DOHH2 (cell line): ENCODE results near the gene NRCAM.

Source experiments
- H3F3A ChIP-seq: fragments of 200-600 bp; sonication (generic), shearing (Covaris generic); 2 replicates; pipeline ENCODE4 v1.6.0; 2016; ENCODE audit warnings: antibody characterized with exemption, mild to moderate bottlenecking; ENCODE audit not compliant: control insufficient read depth, insufficient read depth
- H3K27ac ChIP-seq: fragments of 200-600 bp; sonication (generic); 2 replicates; pipeline ENCODE4 v1.5.1; 2014; ENCODE audit warnings: low read depth, mild to moderate bottlenecking, low read length, moderate library complexity
- H3K27me3 ChIP-seq: fragments of 200-600 bp; sonication (generic); 2 replicates; pipeline ENCODE4 v1.6.1; 2014; ENCODE audit warnings: mild to moderate bottlenecking, low read length, mixed read lengths; ENCODE audit not compliant: control insufficient read depth
- H3K36me3 ChIP-seq: fragments of 200-600 bp; sonication (generic); 2 replicates; pipeline ENCODE4 v1.6.1; 2014; ENCODE audit warnings: mild to moderate bottlenecking, low read length, moderate library complexity, mixed read lengths; ENCODE audit not compliant: control insufficient read depth
- H3K4me1 ChIP-seq: fragments of 200-600 bp; sonication (generic); 2 replicates; pipeline ENCODE4 v1.6.1; 2014; ENCODE audit warnings: mild to moderate bottlenecking, low read length, mixed read lengths; ENCODE audit not compliant: control insufficient read depth
- H3K4me2 ChIP-seq: fragments of 200-600 bp; sonication (generic); 2 replicates; pipeline ENCODE4 v1.6.0; 2014; ENCODE audit warnings: mild to moderate bottlenecking, low read length, moderate library complexity
- H3K4me3 ChIP-seq: fragments of 200-600 bp; sonication (generic); 2 replicates; pipeline ENCODE4 v1.5.1; 2014; ENCODE audit warnings: mild to moderate bottlenecking, low read length, mixed read lengths
- H3K79me2 ChIP-seq: fragments of 200-600 bp; sonication (generic); 2 replicates; pipeline ENCODE4 v1.6.1; 2014; ENCODE audit warnings: mild to moderate bottlenecking, low read length, mixed read lengths; ENCODE audit not compliant: control insufficient read depth
- H3K9me2 ChIP-seq: fragments of 200-600 bp; sonication (generic); replicated peaks from 2 replicates; pipeline ENCODE4 v1.6.1; 2014; ENCODE audit warnings: mild to moderate bottlenecking, low read length, mixed read lengths; ENCODE audit not compliant: control insufficient read depth
- H3K9me3 ChIP-seq: fragments of 200-600 bp; sonication (generic); 2 replicates; pipeline ENCODE4 v1.6.1; 2014; ENCODE audit warnings: antibody characterized with exemption, low read length, mixed read lengths; ENCODE audit not compliant: control insufficient read depth, insufficient read depth
- H4K20me1 ChIP-seq: fragments of 200-600 bp; sonication (generic); 2 replicates; pipeline ENCODE4 v1.6.0; 2014; ENCODE audit warnings: low read depth, mild to moderate bottlenecking, antibody characterized with exemption, low read length, moderate library complexity; ENCODE audit not compliant: control insufficient read depth, insufficient read depth
- EZH2phosphoT487 ChIP-seq: fragments of 200-600 bp; sonication (generic); IDR thresholded peaks from 2 replicates; pipeline ENCODE4 v1.6.1; 2017; ENCODE audit warnings: borderline replicate concordance, mild to moderate bottlenecking, antibody characterized with exemption, low read length, moderate library complexity, mixed read lengths
- TF ChIP-seq, protein P1 (sequence below): fragments of 200-600 bp; sonication (generic); IDR thresholded peaks from one replicate; pipeline ENCODE4 v1.5.1; 2014; ENCODE audit warnings: antibody characterized with exemption, mild to moderate bottlenecking, low read depth, low read length; ENCODE audit not compliant: poor library complexity, severe bottlenecking

NRCAM gene

DNA sequence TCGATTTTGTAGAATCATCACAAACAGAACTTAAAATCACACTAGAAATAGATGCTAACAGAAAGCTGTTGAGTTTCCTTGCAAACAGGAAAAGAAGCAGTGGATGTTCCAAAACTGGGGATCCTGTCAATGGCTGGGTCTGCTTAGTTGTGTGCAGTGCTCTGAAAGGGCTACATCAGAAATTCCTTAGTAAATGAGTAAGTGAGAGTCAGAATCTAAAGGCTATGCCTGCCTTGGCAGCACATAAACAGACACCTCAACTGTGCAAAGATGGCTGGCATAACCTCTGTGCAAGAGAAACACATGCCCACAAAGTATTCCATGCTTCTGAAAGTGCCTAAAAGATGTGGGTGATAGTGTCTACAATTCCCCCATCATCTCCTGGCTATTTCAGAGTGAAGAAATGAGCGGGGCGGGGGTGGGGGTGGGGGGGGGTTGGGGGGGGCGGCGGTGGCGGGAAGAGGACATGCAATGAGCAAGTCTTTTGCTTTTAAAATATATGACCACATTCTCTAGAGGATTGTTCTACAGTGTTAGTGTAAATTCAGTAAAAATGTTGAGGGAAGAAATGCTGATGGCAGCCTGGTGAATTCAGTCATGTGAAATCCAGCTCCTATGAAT, 187.9 kb downstream of the NRCAM start:
- H3K9me2 ChIP-seq, result no peaks in the 10 kb centered on the region
- H3K27ac ChIP-seq, result no peak overlapping the region
- no peaks in the 10 kb centered on the region for H3K27me3 ChIP-seq
- H3F3A ChIP-seq, result peaks cover 5% of the 10 kb centered on the region; the same call in 1 of the 2 replicates
- H3K4me2 ChIP-seq, result no peak overlapping the region
- H4K20me1 ChIP-seq, result no peaks in the 10 kb centered on the region
- no peaks in the 10 kb centered on the region for H3K36me3 ChIP-seq
- H3K4me1 ChIP-seq, result peaks cover 42% of the 10 kb centered on the region
- no peak overlapping the region for H3K4me3 ChIP-seq
- no peaks in the 10 kb centered on the region for H3K9me3 ChIP-seq
- no peak for TF ChIP-seq EZH2phosphoT487
- TF ChIP-seq, protein P1, sequence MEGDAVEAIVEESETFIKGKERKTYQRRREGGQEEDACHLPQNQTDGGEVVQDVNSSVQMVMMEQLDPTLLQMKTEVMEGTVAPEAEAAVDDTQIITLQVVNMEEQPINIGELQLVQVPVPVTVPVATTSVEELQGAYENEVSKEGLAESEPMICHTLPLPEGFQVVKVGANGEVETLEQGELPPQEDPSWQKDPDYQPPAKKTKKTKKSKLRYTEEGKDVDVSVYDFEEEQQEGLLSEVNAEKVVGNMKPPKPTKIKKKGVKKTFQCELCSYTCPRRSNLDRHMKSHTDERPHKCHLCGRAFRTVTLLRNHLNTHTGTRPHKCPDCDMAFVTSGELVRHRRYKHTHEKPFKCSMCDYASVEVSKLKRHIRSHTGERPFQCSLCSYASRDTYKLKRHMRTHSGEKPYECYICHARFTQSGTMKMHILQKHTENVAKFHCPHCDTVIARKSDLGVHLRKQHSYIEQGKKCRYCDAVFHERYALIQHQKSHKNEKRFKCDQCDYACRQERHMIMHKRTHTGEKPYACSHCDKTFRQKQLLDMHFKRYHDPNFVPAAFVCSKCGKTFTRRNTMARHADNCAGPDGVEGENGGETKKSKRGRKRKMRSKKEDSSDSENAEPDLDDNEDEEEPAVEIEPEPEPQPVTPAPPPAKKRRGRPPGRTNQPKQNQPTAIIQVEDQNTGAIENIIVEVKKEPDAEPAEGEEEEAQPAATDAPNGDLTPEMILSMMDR, result no peak
- no peaks in the 10 kb centered on the region for H3K79me2 ChIP-seq

DNA sequence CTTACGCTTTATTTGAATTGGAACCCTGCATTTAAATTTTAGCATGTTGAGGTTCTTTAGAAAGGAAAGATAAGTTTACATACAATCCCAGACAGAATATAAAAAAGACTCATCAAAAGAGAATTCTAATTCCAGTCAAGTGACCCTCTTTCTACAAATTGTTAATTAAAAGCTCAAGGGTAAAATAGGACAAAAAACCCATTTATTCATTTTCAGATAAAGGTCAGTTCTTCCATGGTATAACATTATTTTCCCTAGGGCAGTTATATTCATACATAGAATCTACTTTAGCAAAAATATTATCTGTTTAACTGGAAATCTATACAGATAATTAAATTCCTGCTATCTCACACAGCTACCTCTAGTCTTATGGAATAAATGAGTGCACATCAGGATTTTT, 188.6 kb downstream of the NRCAM start:
- no peak overlapping the region for H3K4me2 ChIP-seq

DNA sequence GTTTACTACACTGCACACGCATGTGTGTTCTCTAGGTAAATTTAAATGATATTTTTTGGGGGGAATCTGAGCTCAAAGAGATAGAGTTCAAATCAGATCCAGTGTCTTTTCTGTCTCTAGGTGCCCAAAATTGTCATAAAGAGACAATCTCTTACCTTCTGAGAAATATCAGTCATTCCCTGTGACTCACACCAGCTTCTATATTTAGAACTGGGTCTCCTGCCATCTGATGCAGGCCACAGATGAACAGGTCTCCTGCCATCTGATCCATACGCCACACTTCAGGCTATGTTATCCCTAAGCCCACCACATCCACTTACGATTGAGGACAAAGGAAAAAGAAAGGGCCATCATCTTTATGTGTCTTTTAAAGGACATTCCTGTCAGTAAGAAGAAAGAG, 189.7 kb downstream of the NRCAM start:
- Histone ChIP-seq H3F3A (no peaks in the 10 kb centered on the region), H3K4me3 (no peak overlapping the region), H3K4me2 (no peak overlapping the region), H3K79me2 (no peaks in the 10 kb centered on the region), H3K9me2 (no peaks in the 10 kb centered on the region), H4K20me1 (no peaks in the 10 kb centered on the region), H3K27ac (no peak overlapping the region), H3K9me3 (no peaks in the 10 kb centered on the region), H3K36me3 (no peaks in the 10 kb centered on the region), H3K4me1 (peaks cover 41% of the 10 kb centered on the region), H3K27me3 (no peaks in the 10 kb centered on the region)
- TF ChIP-seq EZH2phosphoT487, result no peak
- TF ChIP-seq, protein P1, result no peak

More for the DNA sequence above, 188.6 kb downstream of the NRCAM start:
- H3K79me2 ChIP-seq, result no peaks in the 10 kb centered on the region
- peaks cover 49% of the 10 kb centered on the region for H3K4me1 ChIP-seq
- no peaks in the 10 kb centered on the region for H3K9me3 ChIP-seq
- no peak overlapping the region for H3K27ac ChIP-seq
- no peaks in the 10 kb centered on the region for H3K9me2 ChIP-seq
- TF ChIP-seq, protein P1, result no peak
- TF ChIP-seq EZH2phosphoT487, result no peak
- H3K27me3 ChIP-seq, result no peaks in the 10 kb centered on the region
- H3K4me3 ChIP-seq, result no peak overlapping the region
- peaks cover 5% of the 10 kb centered on the region; the same call in 1 of the 2 replicates for H3F3A ChIP-seq
- H3K36me3 ChIP-seq, result no peaks in the 10 kb centered on the region
- H4K20me1 ChIP-seq, result no peaks in the 10 kb centered on the region
